ENCODE measurements around the gene RDH8. TPM values are rescaled to one million over a fixed set of nuclear protein-coding genes. Genes with fewer than 3 reads are reported as not detected.

The RDH8 gene
- total and polyA plus RNA-seq, 2 of the 8 experiments (the other 6 are each of a cell fraction or from before 2014, with no cell fraction given), result 0.38 TPM; not detected in 1

- TF ChIP-seq CHD2 (IDR thresholded peaks at IDR 0.05; ENCODE audit: low read length) (no peak), HDAC2 (IDR thresholded peaks at IDR 0.05; ENCODE audit: borderline replicate concordance in 1 of 2, low read depth in 2 of 2, low read length in 2 of 2) (no peak), CEBPB (IDR thresholded peaks at IDR 0.05; ENCODE audit: low read depth, low read length) (no peak), TAF7 (optimal IDR thresholded peaks at IDR 0.05; ENCODE audit: borderline replicate concordance, low read depth, low read length) (no peak)
These were observed 17.3 kb upstream of the RDH8 start (continued) for GRCh38 chr19:9995999-9996398.

Data from H1 (cell line).